HCT116 (cell line): Measurements from ENCODE around the gene ATP5PO. TPM values are rescaled to one million over a fixed set of nuclear protein-coding genes. Genes with fewer than 3 reads are reported as not detected.

Source experiments
- ATAC-seq: fragments of 200-7000 bp; cut with Tn5 transposase; 2 replicates; pipeline ENCODE4 v1.9.1; 2020; ENCODE audit warnings: mild to moderate bottlenecking, moderate library complexity
- BruUV-seq: library from RNA; stranded (reverse); fragments of 400-500 nt; replicated peaks from 2 replicates; lab custom pipeline; 2021; lab: Mats Ljungman, UMichigan
- CTCF ChIA-PET: fragments of 300-600 bp; sonication (Branson Sonifier 250); formaldehyde crosslinking; loops from one replicate; lab custom pipeline; 2021; ENCODE audit warnings: antibody characterized with exemption; lab: Charles Lee
- POLR2A ChIA-PET: fragments of 300-600, 350-600 bp; sonication (Branson Sonifier 250); formaldehyde crosslinking; loops from one replicate; lab custom pipeline; 2021; ENCODE audit warnings: antibody characterized with exemption; lab: Charles Lee
- RAD21 ChIA-PET, 2 experiments: fragments of 300-600 bp; sonication (Branson Sonifier 250); formaldehyde crosslinking; loops; one replicate each; lab custom pipeline; 2023; ENCODE audit warnings: low total read pairs in 2 of 2; ENCODE audit not compliant: uncharacterized antibody in 2 of 2, unreplicated experiment in 2 of 2, low non-redundant PET in 1 of 2; lab: Charles Lee
- DNase-seq: peaks from one replicate; pipeline ENCODE4 v3.0.0-alpha.2; 2010; ENCODE audit warnings: low read depth, low spot score
- H2AFZ ChIP-seq: fragments of 200-600 bp; shearing (Covaris generic), sonication (generic); 2 replicates; pipeline ENCODE4 v1.6.1; 2017; ENCODE audit warnings: low read depth, mixed run types, mixed read lengths, antibody characterized with exemption, low read length; ENCODE audit not compliant: poor library complexity, severe bottlenecking
- H3K27ac ChIP-seq: 2 replicates; pipeline ENCODE4 v1.5.1; 2012; ENCODE audit warnings: low read depth, low read length
- H3K27me3 ChIP-seq: fragments of 200-600 bp; sonication (generic); 2 replicates; pipeline ENCODE4 v1.6.1; 2016; ENCODE audit warnings: mixed run types, low read length, mixed read lengths; ENCODE audit not compliant: insufficient read depth
- H3K36me3 ChIP-seq, 2 experiments: fragments of 200-500 bp in 1 of 2; fragments of 200-600 bp in 1 of 2; sonication (Bioruptor generic) in 1 of 2; sonication (generic) in 1 of 2; 2 replicates each; pipeline versions ENCODE4 v1.5.1 to v1.6.1; 2014 to 2016; ENCODE audit warnings: low read length in 2 of 2, inconsistent platforms in 1 of 2, mixed read lengths in 1 of 2, mixed run types in 1 of 2; ENCODE audit not compliant: insufficient read depth in 2 of 2, control insufficient read depth in 1 of 2
- H3K4me1 ChIP-seq, 2 experiments: fragments of 200-600 bp in 1 of 2; sonication (generic) in 1 of 2; 2 replicates each; pipeline versions ENCODE4 v1.5.1 to v1.6.1; 2012 to 2017; ENCODE audit warnings: low read length in 2 of 2, inconsistent platforms in 1 of 2, mild to moderate bottlenecking in 1 of 2, mixed read lengths in 1 of 2, mixed run types in 1 of 2, moderate library complexity in 1 of 2; ENCODE audit not compliant: insufficient read depth in 2 of 2, control insufficient read depth in 1 of 2
- H3K4me2 ChIP-seq: fragments of 200-600 bp; sonication (generic); 2 replicates; pipeline ENCODE4 v1.6.1; 2017; ENCODE audit warnings: mixed run types, low read length, mixed read lengths
- H3K4me3 ChIP-seq, 2 experiments: fragments of 200-600 bp in 1 of 2; sonication (generic) in 1 of 2; replicated peaks in 1 of 2; 2 replicates each; pipeline ENCODE4 v1.5.1; 2011 to 2016; ENCODE audit warnings: low read length in 2 of 2, control low read depth in 1 of 2, low read depth in 1 of 2, mild to moderate bottlenecking in 1 of 2, mixed read lengths in 1 of 2, mixed run types in 1 of 2
- H3K79me2 ChIP-seq: fragments of 200-600 bp; sonication (generic); 2 replicates; pipeline ENCODE4 v1.6.1; 2017; ENCODE audit warnings: mild to moderate bottlenecking, mixed run types, low read length, moderate library complexity, mixed read lengths; ENCODE audit not compliant: insufficient read depth
- H3K9ac ChIP-seq: fragments of 200-600 bp; sonication (generic); 2 replicates; pipeline ENCODE4 v1.6.1; 2016; ENCODE audit warnings: low read length, mixed read lengths
- H3K9me2 ChIP-seq: fragments of 200-600 bp; sonication (generic), shearing (Covaris generic); 2 replicates; pipeline ENCODE4 v1.6.1; 2017; ENCODE audit warnings: mixed run types, mild to moderate bottlenecking, moderate library complexity; ENCODE audit not compliant: insufficient read depth
- H3K9me3 ChIP-seq, 2 experiments: fragments of 200-500 bp in 1 of 2; fragments of 200-600 bp in 1 of 2; sonication (Bioruptor generic) in 1 of 2; sonication (generic) in 1 of 2; 2 replicates each; pipeline ENCODE4 v1.6.1; 2014 to 2017; ENCODE audit warnings: low read length in 2 of 2, mixed read lengths in 2 of 2, inconsistent platforms in 1 of 2, low read depth in 1 of 2, mild to moderate bottlenecking in 1 of 2, mixed run types in 1 of 2, moderate library complexity in 1 of 2; ENCODE audit not compliant: control insufficient read depth in 1 of 2, insufficient read depth in 1 of 2
- H4K20me1 ChIP-seq: fragments of 200-600 bp; sonication (generic), shearing (Covaris generic); 2 replicates; pipeline ENCODE4 v1.6.1; 2017; ENCODE audit warnings: mixed run types, mild to moderate bottlenecking, moderate library complexity; ENCODE audit not compliant: insufficient read depth
- CTCF ChIP-seq, 3 experiments: fragments of 200-600 bp in 1 of 3; sonication (generic) in 1 of 3; IDR thresholded peaks in 2 of 3; conservative IDR thresholded peaks in 1 of 3; 2 replicates each; pipeline ENCODE4 v1.5.1; 2012 to 2017; ENCODE audit warnings: low read depth in 2 of 3, low read length in 2 of 3, antibody characterized with exemption in 1 of 3, borderline replicate concordance in 1 of 3, control low read depth in 1 of 3, mild to moderate bottlenecking in 1 of 3, mixed read lengths in 1 of 3, mixed run types in 1 of 3, moderate library complexity in 1 of 3; ENCODE audit not compliant: insufficient read depth in 1 of 3
- ELF1 ChIP-seq: IDR thresholded peaks from 2 replicates; pipeline ENCODE4 v1.6.1; 2012; ENCODE audit warnings: low read depth, borderline replicate concordance
- RAD21 ChIP-seq: IDR thresholded peaks from 2 replicates; pipeline ENCODE4 v1.6.1; 2012; ENCODE audit warnings: low read depth, mild to moderate bottlenecking
- SP1 ChIP-seq: IDR thresholded peaks from 2 replicates; pipeline ENCODE4 v1.6.1; 2012; ENCODE audit warnings: low read depth
- SRF ChIP-seq: IDR thresholded peaks from 2 replicates; pipeline ENCODE4 v1.6.1; 2012; ENCODE audit warnings: low read depth
- ZBTB33 ChIP-seq: IDR thresholded peaks from 2 replicates; pipeline ENCODE4 v1.6.1; 2011; ENCODE audit warnings: mild to moderate bottlenecking, low read length, moderate library complexity; ENCODE audit not compliant: insufficient replicate concordance; ENCODE audit errors: extremely low read depth
- ZFX ChIP-seq: fragments of 450-650 bp; IDR thresholded peaks from 2 replicates; pipeline ENCODE4 v1.6.1; 2017
- ZNF274 ChIP-seq: fragments of 200-500 bp; sonication (Bioruptor generic); IDR thresholded peaks from 2 replicates; pipeline ENCODE4 v1.6.1; 2014; ENCODE audit warnings: mild to moderate bottlenecking, low read depth, low read length, inconsistent platforms
- intact Hi-C: fragments of 100-400 bp; cut with micrococcal nuclease; formaldehyde crosslinking; loops from 2 replicates; pipeline ENCODE4 v1.10.0; 2022
- total RNA-seq: library from RNA; stranded (reverse); gene quantifications from one replicate; pipeline ENCODE4 v1.2.1, GENCODE V29; 2021; ENCODE audit not compliant: unreplicated experiment

The ATP5PO gene
- total RNA-seq, 1 experiment from 2014 or later: 238 TPM

- Histone ChIP-seq H3K9ac (no peak overlapping the region), H3K4me1 (peaks cover 32 to 40% of the 10 kb centered on the region in 2 experiments), H3K4me2 (no peak overlapping the region), H3K27me3 (no peaks in the 10 kb centered on the region), H3K27ac (no peak overlapping the region; the same call in 1 of the 2 replicates), H3K4me3 (no peak overlapping the region), H3K79me2 (no peaks in the 10 kb centered on the region), H3K9me2 (no peaks in the 10 kb centered on the region), H3K9me3 (no peaks in the 10 kb centered on the region), H2AFZ (peak overlapping the region; percentile 27), H3K36me3 (no peaks in the 10 kb centered on the region), H4K20me1 (no peaks in the 10 kb centered on the region)
- RAD21 ChIA-PET: no interaction called here
- no peak for ATAC-seq
- CTCF ChIA-PET: no interaction called here
- intact Hi-C loops: loop anchor here (10.0 kb wide), 1 partner anchor 125 kb away; the partner anchor contains the start of genes MRPS6 and SLC5A3
- TF ChIP-seq ZBTB33 (no peak), ZFX (no peak), SRF (no peak), SP1 (no peak), CTCF (IDR thresholded peaks at IDR 0.05 in 2 of 3, conservative IDR thresholded peaks at IDR 0.05 in 1 of 3; ENCODE audit: borderline replicate concordance in 1 of 3, insufficient read depth in 1 of 3, low read depth in 2 of 3, low read length in 2 of 3) (no peak), ELF1 (no peak), ZNF274 (no peak), RAD21 (no peak)
- BruUV-seq: no TSS peak
- POLR2A ChIA-PET: no interaction called here
- no peak for DNase-seq
These were observed 34.2 kb upstream of the ATP5PO start for GRCh38 chr21:33949516-33950430.
